ENCODE results near the gene PATJ.

- TF ChIP-seq CTCF (IDR thresholded peaks at IDR 0.05; ENCODE audit: insufficient read depth, low read length, poor library complexity, severe bottlenecking) = no peak
- no peak for TF ChIP-seq EZH2phosphoT487 (conservative IDR thresholded peaks at IDR 0.05; ENCODE audit: low read length)
Measured at GRCh38 chr1:61978796-61979195, 236.5 kb downstream of the PATJ start.

All from SU-DHL-6 (cell line).